Brain pericyte (primary cell): ENCODE measurements around the gene PISD.

Experiments
- DNase-seq: peaks from one replicate; pipeline ENCODE4 v3.0.0-alpha.2; 2012; ENCODE audit warnings: low read depth, low spot score

Gene PISD

DNA sequence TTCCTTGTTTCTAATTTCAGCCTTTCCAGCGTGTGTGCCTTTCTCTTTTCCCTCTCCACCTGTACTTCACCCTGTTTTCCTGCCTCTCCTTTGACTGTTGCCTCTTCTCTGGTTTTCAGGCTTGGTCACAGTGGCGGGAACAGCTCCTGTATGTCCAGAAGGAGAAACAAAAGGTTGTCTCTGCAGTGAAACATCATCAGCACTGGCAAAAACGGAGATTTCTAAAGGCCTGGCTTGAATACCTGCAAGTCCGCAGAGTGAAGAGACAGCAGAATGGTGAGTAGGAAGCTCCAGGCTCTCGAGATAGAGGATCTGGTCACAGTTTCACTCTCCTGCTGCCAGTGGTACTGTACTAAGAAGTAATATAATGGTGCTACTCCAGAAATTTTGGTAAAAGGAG lies 89.1 kb downstream of the PISD start:
- DNase-seq, result no peak

DNA sequence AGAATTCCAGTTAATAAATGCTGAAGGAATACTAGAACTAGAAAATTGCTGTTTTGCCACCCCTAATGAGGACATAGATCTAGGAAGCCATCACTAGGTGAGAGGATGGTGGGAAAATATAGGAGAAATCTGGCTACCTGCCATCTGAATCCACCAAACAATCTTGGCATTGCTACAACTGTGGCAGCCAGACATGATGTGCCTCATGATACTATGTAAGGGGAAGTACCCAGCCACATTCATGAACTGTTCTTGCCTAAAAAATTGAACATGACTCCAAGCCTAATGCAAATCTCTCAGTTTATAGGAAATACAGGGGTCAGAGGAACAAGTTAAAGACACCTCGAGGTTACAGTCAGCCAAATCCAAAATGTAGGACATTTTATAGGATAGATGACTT lies 92.9 kb downstream of the PISD start:
- DNase-seq, result no peak
